Muscle of back (tissue), 13 donors: Measurements from ENCODE around the gene COG4. TPM values are rescaled to one million over a fixed set of nuclear protein-coding genes. Genes with fewer than 3 reads are reported as not detected.
"Not testable (repeated sequence)": the region's sequence is repeated elsewhere in the genome, so short reads cannot be mapped to it uniquely, and the experiment has no call there.

Experiments
- DNase-seq, 3 donors: peaks; one replicate each; pipeline versions ENCODE4 v3.0.0 to v3.0.0-alpha.2; 2013
- long read RNA-seq, 9 donors: transcript quantifications; one replicate each; lab custom pipeline, GENCODE V29; 2026
- polyA plus RNA-seq, 10 donors: library from polyadenylated mRNA; unstranded; fragments of 120-200 nt; gene quantifications; one replicate each; pipeline ENCODE4 v1.2.1, GENCODE V29; 2013; ENCODE audit not compliant: insufficient read length in 10 of 10

The COG4 gene
- 10 to 100 TPM; 32.3 to 46.9 (median 39.8) TPM for polyA plus RNA-seq
- long read RNA-seq, donor 1, partial matches to known transcripts, result 6 of 7 reads
- long read RNA-seq, donor 1, other reads (novel, unspliced or antisense), result 0 of 7 reads
- long read RNA-seq, donor 2, transcript COG4-201 (19 exons, 2,833 nt), result major isoform, 6 of 7 reads
- long read RNA-seq, donor 2, partial matches to known transcripts, result 0 of 7 reads
- long read RNA-seq, donor 2, other reads (novel, unspliced or antisense), result 0 of 7 reads
- long read RNA-seq, donor 3, result 0 reads
- long read RNA-seq, donor 4, partial matches to known transcripts, result 5 of 8 reads
- long read RNA-seq, donor 4, other reads (novel, unspliced or antisense), result 0 of 8 reads
- long read RNA-seq, donor 5, transcript COG4-201 (19 exons, 2,833 nt), result major isoform, 6 of 6 reads
- long read RNA-seq, donor 5, partial matches to known transcripts, result 0 of 6 reads
- long read RNA-seq, donor 5, other reads (novel, unspliced or antisense), result 0 of 6 reads
- long read RNA-seq, donor 6, transcript COG4-201 (19 exons, 2,833 nt), result major isoform, 11 of 23 reads
- long read RNA-seq, donor 6, partial matches to known transcripts, result 12 of 23 reads
- long read RNA-seq, donor 6, other reads (novel, unspliced or antisense), result 0 of 23 reads
- long read RNA-seq, donor 7, partial matches to known transcripts, result 15 of 19 reads
- long read RNA-seq, donor 7, other reads (novel, unspliced or antisense), result 0 of 19 reads
- long read RNA-seq, donor 8, partial matches to known transcripts, result 5 of 6 reads
- long read RNA-seq, donor 8, other reads (novel, unspliced or antisense), result 0 of 6 reads
- long read RNA-seq, donor 9, partial matches to known transcripts, result 0 of 1 reads
- long read RNA-seq, donor 9, other reads (novel, unspliced or antisense), result 0 of 1 reads

DNA sequence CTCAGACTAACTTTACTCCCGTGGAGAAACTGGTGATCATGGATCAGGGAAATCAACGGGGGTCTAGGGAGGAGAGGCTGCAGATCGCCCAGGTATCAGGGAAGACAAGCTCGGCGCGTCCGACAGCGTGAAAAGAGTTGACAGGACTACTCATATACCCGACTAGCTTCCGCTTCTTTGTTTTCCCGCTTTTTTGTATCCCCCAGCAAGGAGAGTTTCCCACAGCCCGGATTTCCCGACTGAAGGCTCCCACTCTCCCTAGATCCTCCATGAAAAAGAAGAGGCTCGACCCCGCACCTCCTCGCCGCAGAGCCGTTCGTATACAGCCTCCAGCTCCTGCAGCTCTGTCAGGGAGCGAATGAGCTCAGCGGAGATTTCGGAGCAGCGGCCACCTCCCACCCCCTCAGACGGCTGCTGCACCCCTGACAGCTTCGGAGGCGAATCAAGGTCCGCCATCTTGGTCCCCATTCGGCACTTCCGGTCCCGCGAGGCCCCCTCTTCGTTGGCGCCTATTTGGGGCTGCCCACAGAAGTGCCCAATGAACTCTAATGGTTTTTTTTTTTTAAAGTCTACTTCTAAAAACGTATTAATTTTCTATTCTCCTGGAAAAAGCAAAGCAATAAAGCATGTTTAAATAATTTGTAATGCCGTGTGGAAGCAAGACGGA is at the start of gene COG4:
Gene COG4, minus strand, starts transcription at position 479 of the 667 bp plus-strand sequence. Its CDS starts 11 bp downstream, at position 468.
- DNase-seq, result peak; percentile 85 to 95 (median 91)

DNA sequence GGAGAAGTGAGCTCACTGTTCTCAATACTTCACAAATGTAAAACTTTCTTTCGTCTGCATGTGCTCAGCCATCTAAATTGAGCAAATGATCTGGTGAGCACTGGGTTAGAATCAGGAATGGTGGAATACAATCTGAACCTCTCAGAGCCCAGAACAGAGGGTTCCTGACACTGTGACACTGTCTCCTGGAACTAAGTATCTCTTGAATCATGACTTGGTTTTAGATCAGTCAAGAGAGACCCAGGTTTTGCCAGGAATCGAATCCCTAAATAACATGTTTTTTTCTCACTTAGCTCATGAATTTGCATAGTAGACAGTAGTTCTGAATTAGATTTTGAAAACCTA is 49.5 kb upstream of the COG4 start:
- DNase-seq, result no peak

DNA sequence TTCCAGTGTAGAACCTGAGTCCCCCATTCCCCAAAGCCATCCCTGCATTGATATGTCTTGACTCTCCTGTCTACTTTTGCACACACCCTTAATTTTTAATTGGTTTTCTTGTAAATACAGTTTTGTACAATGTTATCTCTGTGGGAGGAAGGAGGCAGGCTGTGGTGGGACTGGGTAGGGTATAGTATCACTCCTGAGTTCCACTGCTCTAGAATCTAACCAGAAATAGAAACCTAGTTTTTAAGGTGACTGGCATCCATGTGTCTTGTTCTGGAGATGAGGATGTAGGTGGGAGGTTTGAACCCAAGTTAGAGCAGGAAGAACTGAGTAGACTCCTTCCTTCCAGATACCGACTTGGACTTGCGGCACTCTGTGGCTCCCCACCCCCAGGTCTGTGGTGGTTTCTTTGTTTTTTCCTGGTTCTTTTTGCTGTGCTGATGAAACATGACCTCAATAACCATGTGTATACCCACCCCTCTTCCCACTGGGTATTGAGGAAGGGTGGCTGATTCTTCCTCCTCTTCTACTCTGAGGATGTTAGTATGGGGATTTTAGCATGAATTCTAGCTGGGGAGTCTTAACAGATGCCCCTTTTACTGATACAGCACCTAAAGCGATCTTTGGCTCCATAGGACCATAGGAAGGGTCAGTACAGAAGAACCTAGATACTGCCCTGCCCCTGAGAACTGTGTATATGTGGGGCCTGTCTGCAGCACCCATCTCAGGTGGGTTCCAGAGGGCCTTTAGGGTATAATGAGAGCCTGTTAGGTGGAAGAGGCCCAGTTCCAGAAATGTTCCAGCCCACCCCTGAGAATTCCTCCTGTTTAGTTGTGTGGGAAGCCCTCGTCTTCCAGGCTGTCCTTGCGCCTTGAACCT is 48.9 kb upstream of the COG4 start:
- no peak for DNase-seq

DNA sequence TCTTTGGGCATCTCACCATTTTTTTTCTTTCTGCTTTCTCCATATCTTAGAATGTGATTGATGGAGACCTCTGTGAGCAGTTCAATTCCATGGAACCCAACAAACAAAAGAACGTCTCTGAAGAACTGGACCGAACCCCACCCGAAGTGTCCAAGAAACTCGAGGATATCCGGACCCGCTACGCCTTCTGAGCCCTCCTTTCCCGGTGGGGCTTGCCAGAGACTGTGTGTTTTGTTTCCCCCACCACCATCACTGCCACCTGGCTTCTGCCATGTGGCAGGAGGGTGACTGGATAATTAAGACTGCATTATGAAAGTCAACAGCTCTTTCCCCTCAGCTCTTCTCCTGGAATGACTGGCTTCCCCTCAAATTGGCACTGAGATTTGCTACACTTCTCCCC is 48.3 kb upstream of the COG4 start:
- DNase-seq, result no peak

DNA sequence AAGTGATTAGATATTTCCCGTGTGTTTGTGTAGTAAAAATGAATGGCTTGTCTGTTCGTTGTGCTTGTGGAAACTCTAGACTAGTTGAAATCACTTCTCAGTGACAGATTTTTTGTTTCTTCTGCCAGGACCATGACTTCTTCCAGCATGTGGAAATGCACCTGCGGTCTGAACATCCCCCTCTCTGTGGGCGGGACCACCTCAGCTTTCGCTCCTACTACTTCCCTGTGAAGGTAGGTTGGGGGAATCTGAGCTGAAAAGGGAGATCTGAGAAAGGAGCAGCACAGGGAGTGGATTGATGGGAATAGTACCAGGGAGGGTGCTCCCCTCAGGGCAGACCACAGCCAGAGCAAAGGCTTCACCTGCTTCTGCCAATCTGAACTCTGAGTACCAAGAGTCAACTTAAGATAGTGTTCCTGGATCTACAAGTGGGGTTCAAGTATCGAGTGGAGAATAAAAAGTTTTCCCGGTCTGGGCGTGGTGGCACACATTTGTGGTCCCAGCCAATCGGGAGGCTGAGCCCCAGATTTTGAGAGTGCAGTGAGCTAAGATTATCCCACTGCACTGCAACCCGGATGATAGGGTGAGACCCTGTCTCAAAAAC is 47.7 kb upstream of the COG4 start:
- DNase-seq, result no peak

DNA sequence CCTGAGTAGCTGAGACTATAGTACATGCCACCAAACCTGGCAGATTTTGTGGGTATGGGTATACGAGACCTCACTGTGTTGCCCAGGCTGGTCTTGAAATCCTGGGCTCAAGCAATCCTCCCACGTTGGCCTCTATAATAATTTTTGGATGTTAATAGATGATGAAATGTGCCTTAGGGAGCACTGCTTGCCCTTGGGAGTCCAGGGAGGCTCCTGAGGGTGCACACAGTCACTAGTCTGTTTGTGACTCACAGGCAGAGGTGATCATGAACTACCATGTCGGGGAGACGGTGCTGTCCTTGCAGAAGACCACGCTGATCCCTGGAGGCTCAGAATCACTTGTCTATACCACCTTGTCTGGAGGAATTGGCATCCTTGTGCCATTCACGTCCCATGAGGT is 46.4 kb upstream of the COG4 start:
- DNase-seq, result no peak

DNA sequence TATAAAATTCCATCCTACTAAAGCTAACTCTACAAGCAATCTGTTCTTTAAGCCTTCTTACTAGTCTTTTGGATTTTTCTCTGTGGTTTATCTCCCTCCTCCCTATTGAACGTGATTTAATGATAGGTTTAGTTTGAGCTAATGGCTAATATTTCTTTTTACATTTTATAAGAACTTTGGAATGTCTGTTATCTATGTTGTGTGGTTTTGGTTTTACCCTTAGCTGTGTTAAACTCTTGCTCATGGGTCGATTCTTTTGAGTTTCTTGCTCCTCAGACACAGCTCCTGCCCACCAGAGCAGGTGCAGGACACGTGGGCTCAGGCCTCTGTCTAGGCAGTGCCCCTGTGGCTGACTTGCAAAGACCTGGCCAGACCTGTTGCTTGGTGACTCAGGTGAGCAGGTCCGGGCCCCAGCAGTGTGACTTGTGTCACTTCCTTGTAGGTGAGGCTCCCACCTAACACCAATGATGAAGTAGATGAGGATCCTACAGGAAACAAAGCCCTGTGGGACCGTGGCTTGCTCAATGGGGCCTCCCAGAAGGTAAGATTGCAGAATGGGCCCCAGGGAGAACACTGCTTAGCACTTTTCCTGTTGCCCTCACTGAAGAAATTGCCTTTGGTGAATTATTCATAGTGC is 45.4 kb upstream of the COG4 start:
- DNase-seq, result no peak

DNA sequence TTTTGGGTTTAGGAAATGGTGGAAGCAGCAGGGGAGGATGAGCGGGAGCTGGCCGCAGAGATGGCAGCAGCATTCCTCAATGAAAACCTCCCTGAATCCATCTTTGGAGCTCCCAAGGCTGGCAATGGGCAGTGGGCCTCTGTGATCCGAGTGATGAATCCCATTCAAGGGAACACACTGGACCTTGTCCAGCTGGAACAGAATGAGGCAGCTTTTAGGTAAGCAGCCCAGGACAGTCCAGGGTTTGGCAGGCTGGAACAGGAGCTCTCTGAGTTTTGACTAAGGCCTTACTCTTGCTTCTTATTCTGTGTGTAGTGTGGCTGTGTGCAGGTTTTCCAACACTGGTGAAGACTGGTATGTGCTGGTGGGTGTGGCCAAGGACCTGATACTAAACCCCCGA is 41.7 kb upstream of the COG4 start:
- DNase-seq, result no peak

DNA sequence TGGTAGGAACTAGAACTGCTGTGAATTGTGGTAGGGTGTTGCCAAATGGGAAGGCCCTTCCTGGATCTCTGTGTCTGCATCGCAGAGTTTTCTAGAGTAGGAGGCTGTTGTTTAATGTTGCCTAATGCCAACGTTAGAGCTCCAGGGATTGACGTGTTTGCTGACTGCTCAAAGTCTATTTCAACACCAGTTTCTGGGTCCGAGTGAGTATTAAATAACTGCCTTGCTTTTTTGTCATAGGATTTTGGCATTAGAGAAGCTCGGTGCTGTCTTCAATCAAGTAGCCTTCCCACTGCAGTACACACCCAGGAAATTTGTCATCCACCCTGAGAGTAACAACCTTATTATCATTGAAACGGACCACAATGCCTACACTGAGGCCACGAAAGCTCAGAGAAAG is 40.3 kb upstream of the COG4 start:
- no peak for DNase-seq

DNA sequence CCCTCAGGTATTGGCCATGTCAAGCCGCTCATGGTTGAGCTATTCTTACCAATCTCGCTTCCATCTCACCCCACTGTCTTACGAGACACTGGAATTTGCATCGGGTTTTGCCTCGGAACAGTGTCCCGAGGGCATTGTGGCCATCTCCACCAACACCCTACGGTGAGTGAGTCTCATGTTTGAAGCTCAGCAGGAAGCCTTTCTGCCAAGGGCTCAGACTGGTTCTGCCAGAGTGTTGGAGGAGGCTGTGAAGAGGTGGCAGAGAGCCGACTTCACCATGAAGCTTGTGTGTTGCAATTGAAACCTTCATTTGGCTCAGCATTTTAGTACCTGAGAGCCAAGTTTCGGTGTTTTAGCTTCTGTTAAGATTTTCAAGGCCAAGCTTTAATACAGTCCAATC is 38.3 kb upstream of the COG4 start:
- no peak for DNase-seq

DNA sequence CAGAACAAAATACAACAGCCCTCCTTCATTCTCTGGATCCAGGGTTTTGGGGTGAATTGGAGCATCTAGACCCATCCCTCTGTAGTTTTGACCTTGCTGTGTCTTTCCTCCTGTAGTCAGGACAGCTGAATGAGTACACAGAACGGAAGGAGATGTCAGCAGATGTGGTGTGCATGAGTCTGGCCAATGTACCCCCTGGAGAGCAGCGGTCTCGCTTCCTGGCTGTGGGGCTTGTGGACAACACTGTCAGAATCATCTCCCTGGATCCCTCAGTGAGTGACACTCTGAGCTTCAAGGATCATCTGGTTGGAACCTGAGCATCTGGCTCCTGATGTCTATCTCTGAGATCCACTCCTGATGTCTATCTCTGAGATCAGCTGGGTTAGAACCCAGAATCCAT is 32.7 kb upstream of the COG4 start:
- DNase-seq, result no peak

DNA sequence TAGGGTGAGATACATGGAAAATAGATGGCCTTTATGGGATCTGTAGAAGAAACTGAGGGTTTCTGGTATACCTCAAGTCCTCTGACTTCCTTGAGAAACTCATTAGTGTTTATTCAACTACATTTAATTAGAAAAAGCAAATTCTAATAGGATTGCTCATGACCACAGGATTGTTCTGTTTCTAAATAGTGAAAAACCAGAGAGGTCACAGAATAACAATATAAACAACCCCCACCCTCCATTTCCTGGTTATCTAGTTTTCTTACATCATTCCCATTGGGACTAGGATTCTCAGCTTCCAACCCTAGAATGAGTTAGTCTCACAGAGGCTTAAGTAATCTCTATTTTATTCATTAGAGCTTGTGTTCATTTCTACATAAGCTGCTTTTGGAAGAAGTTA is 30.3 kb upstream of the COG4 start:
- peak in 2 of 3 donors; percentile 16 to 42 for DNase-seq

DNA sequence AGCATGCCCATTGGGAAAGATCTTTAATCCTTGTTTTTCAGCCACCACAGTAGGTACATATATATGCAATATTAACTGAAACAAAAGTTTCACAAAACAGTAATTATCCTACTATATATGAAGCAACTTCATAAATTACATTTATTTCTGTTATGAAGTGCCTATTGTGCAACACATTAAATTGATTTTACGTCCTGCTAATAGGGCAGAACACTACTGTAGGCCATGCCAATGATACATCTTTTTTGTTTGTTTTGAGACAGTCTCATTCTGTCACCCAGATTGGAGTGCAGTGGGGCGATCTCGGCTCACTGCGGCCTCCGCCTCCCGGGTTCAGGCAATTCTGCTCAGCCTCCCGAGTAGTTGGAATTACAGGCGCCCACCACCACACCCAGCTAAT is 29.3 kb upstream of the COG4 start:
- DNase-seq, result no peak

DNA sequence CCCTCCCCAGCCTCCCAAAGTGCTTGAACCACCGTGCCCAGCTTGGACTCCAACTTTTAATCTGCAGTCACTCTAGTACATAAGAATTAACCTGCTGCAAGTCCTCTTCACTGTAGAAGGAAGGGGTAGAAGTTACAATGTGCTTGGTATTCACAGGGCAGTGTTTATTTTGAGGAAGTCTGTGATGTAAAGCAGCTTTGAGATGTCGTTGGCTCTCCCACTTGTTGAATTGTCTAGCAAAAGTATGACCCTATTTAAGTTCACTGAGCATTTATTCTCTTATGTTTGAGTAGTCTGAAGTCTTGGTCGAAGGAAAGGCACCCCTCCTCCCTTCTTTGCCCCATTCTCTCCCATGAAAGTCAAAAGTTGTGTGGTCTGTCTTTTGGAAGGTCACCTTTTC is 28.4 kb upstream of the COG4 start:
- no peak for DNase-seq

DNA sequence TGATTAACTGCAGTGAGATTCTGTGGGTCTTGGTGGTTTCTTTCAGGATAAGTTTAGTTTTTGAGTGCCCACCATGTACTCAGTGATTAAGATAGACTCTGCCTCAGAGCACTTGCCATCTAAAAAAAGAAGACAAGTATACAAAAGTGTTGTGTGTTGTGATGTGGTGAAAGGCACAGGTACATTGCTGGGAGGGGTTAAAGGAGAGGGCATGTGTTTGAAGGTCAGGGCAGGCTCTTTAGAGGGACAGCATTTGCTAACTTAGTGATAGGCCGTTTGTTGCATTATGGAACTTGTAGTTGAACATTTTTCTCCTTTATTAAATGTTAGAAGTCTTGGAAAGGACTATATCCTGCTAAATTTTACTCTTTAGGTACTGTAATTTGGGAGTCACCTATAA is 26.7 kb upstream of the COG4 start:
- no peak for DNase-seq

DNA sequence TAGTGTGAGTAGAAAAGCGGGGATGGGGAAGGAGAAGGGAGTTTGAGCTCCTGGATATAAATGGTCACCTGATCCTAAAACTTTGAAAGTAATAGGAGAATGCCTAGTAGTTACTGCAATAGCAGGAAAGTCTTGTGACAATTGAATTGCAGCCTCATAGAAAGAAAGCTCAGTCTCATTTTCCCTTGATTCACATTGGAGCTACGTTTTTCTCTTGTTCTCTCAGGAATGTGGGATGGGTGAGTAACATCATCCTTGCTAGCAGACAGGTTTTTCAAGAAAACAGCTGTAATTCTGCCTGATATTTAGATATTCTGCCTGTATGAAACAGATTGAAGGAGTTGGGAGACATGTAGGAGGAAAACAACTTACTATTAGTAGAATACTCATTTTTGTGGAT is 25.6 kb upstream of the COG4 start:
- DNase-seq, result no peak

DNA sequence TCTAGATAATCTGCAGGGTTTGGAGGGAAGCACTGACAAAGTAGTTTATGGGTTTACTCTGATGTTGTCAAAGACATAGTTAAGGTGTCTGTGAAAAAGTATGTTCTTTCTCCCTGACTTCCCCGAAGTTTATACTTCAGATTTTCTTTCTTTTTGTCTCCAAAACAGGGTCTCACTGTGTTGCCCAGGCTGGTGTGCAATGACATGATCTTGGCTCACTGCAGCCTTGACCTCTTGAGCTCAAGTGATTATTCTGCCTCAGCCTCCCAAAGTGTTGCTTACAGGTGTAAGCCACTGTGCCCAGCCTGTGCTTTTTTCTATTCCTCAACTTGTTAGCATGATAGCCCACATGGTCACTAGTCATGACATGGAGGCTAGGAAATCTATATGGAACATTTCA is 21.2 kb upstream of the COG4 start:
- DNase-seq, result no peak

DNA sequence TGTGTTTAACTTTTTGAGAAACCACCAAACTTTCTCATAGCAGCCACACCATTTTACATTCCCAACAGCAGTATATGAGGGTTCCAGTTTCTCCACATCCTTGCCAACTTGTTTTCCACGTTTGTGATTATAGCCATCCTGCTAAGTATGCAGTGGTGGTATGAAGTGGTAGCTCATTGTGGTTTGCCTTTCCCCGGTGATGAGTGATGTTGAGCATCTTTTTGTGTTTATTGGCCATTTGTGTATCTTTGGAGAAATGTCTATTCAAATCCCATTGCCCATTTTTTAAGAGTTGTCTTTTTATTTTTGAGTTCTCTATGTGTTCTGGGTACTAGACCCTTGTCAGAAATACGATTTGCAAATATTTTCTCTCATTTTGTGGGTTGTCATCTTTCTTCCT is 17.6 kb upstream of the COG4 start:
- DNase-seq, result no peak

DNA sequence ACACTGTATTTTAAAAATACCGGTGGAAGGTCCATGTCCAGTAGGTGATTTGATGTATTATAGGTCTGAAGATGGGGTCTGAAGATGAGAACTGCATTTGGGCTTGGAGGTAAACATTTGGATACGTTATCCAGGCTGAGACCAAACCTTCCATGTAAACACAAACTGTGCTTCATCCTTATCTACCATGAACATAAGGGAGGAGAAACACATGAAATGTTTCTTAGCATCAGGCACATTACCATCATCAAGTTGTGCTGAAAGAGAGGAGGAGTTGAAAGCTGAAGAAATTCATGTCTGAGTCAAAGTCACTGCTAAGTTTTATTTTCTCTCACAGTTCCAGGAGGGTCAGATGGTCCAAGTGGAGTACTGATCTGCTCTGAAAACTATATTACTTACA is 11.6 kb upstream of the COG4 start:
- no peak for DNase-seq

DNA sequence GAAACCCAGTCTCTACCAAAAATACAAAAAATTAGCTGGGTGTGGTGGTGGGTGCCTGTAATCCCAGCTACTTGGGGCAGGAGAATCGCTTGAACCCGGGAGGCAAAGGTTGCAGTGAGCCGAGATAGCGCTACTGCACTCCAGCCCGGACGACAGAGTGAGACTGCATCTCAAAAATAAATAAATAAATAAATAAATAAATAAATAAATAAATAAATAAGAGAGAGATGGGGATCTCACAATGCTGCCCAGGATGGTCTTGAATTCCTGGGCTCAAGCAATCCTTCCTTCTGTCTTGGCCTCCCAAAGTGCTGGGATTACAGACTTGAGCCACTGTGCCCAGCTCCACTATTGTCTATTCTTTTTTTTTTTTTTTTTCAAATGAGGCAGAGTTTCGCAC is 6.6 kb upstream of the COG4 start:
- not testable (repeated sequence) for DNase-seq
